A673 (cell line): ENCODE measurements around the gene CCDC126. TPM values are rescaled to one million over a fixed set of nuclear protein-coding genes. Genes with fewer than 3 reads are reported as not detected.

Experiments
- BruUV-seq: library from RNA; stranded (reverse); fragments of 400-500 nt; replicated peaks from 2 replicates; lab custom pipeline; 2021; lab: Mats Ljungman, UMichigan
- CTCF ChIA-PET: fragments of 300-600 bp; sonication (Branson Sonifier 250); formaldehyde crosslinking; loops from one replicate; lab custom pipeline; 2022; ENCODE audit warnings: antibody characterized with exemption; lab: Charles Lee
- POLR2A ChIA-PET: fragments of 300-600 bp; sonication (Branson Sonifier 250); formaldehyde crosslinking; loops from one replicate; lab custom pipeline; 2022; ENCODE audit warnings: antibody characterized with exemption; ENCODE audit not compliant: low non-redundant PET; lab: Charles Lee
- DNase-seq: peaks from one replicate; pipeline ENCODE4 v3.0.0-alpha.2; 2015; ENCODE audit warnings: low spot score
- H3K27ac ChIP-seq: fragments of 200-600 bp; sonication (generic); 2 replicates; pipeline ENCODE4 v1.5.1; 2016; ENCODE audit warnings: mixed run types, low read depth, mild to moderate bottlenecking, mixed read lengths, antibody characterized with exemption, low read length; ENCODE audit not compliant: poor library complexity, severe bottlenecking
- H3K27me3 ChIP-seq: fragments of 200-600 bp; sonication (generic); replicated peaks from 2 replicates; pipeline ENCODE4 v1.6.1; 2017; ENCODE audit warnings: mixed run types, low read depth, mild to moderate bottlenecking, mixed read lengths, antibody characterized with exemption, low read length; ENCODE audit not compliant: insufficient read depth, poor library complexity
- H3K36me3 ChIP-seq: fragments of 200-600 bp; sonication (generic); 2 replicates; pipeline ENCODE4 v1.6.1; 2016; ENCODE audit warnings: mixed run types, mild to moderate bottlenecking, mixed read lengths, antibody characterized with exemption, low read length; ENCODE audit not compliant: insufficient read depth, poor library complexity, severe bottlenecking
- H3K4me1 ChIP-seq: fragments of 200-600 bp; sonication (generic); 2 replicates; pipeline ENCODE4 v1.6.1; 2017; ENCODE audit warnings: mixed run types, mild to moderate bottlenecking, mixed read lengths, antibody characterized with exemption, low read length; ENCODE audit not compliant: insufficient read depth, poor library complexity, severe bottlenecking
- H3K4me3 ChIP-seq: fragments of 200-600 bp; sonication (generic); 2 replicates; pipeline ENCODE4 v1.5.1; 2016; ENCODE audit warnings: low read depth, mixed run types, mild to moderate bottlenecking, mixed read lengths, low read length; ENCODE audit not compliant: poor library complexity, severe bottlenecking
- H3K9me3 ChIP-seq: fragments of 200-600 bp; sonication (generic); 2 replicates; pipeline ENCODE4 v1.6.1; 2016; ENCODE audit warnings: mixed run types, low read depth, mild to moderate bottlenecking, mixed read lengths, antibody characterized with exemption, low read length; ENCODE audit not compliant: poor library complexity, severe bottlenecking
- EZH2 ChIP-seq: fragments of 200-600 bp; sonication (generic); IDR thresholded peaks from 2 replicates; pipeline ENCODE4 v1.6.1; 2017; ENCODE audit warnings: borderline replicate concordance, low read depth, mild to moderate bottlenecking, mixed read lengths, antibody characterized with exemption, low read length; ENCODE audit not compliant: poor library complexity, severe bottlenecking
- intact Hi-C: fragments of 100-400 bp; cut with micrococcal nuclease; formaldehyde crosslinking; loops from one replicate; pipeline ENCODE4 v1.10.0; 2022; ENCODE audit not compliant: unreplicated experiment
- total RNA-seq: library from RNA; stranded (reverse); gene quantifications from 2 replicates; pipeline ENCODE4 v1.2.3, GENCODE V29; 2021
- TF ChIP-seq, protein P1 (sequence below): fragments of 300-800, 200-600 bp; sonication (generic); conservative IDR thresholded peaks from 2 replicates; pipeline ENCODE4 v1.5.1; 2017; ENCODE audit warnings: low read depth, mild to moderate bottlenecking, antibody characterized with exemption, low read length, moderate library complexity, mixed read lengths

The CCDC126 gene
- total RNA-seq, 1 experiment from 2014 or later = 7.4 TPM

DNA sequence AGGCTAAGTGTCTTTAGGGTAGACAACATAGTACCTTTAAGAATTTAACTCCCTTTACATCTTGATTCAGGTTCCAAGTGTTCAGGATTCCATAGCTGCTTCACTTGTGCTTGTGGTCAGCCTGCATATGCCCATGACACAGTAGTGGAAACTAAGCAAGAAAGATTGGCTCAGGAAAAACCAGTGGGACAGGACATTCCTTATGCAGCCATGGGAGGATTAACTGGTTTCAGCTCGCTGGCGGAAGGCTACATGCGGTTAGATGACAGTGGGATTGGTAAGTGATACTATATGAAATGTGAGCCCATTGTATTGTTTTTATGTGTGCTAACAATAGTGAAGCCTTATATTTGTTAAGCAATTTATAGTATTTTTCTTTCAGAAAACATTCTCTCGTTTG is 94.1 kb downstream of the CCDC126 start:
- H3K4me3 ChIP-seq = no peak overlapping the region
- H3K27ac ChIP-seq = no peak overlapping the region
- POLR2A ChIA-PET = no interaction called here
- H3K36me3 ChIP-seq = no peaks in the 10 kb centered on the region
- TF ChIP-seq, protein P1, sequence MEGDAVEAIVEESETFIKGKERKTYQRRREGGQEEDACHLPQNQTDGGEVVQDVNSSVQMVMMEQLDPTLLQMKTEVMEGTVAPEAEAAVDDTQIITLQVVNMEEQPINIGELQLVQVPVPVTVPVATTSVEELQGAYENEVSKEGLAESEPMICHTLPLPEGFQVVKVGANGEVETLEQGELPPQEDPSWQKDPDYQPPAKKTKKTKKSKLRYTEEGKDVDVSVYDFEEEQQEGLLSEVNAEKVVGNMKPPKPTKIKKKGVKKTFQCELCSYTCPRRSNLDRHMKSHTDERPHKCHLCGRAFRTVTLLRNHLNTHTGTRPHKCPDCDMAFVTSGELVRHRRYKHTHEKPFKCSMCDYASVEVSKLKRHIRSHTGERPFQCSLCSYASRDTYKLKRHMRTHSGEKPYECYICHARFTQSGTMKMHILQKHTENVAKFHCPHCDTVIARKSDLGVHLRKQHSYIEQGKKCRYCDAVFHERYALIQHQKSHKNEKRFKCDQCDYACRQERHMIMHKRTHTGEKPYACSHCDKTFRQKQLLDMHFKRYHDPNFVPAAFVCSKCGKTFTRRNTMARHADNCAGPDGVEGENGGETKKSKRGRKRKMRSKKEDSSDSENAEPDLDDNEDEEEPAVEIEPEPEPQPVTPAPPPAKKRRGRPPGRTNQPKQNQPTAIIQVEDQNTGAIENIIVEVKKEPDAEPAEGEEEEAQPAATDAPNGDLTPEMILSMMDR = no peak
- no peak for TF ChIP-seq EZH2
- no peaks in the 10 kb centered on the region for H3K27me3 ChIP-seq
- BruUV-seq = no TSS peak
- H3K4me1 ChIP-seq = no peaks in the 10 kb centered on the region
- intact Hi-C loops = no loop called here
- CTCF ChIA-PET = no interaction called here
- H3K9me3 ChIP-seq = no peaks in the 10 kb centered on the region
- DNase-seq = no peak

DNA sequence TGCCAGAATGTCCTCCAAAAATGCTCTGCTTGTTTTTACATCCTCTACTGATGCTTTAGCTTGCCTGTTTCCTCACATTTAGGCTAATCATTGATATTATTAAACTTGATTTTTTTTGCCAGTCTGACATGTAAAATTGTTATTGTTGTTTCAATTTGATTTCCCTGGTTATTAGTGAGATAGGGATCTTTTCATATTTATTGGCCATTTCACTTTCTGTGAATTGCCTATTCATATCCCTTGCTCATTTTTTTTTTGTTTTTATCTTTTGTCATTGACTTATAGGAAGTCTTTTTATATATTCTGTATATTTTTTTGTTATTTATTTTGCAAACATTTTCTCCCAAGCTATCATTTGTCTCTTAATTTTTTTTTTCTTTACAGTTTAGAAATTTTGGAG is 96.0 kb downstream of the CCDC126 start:
- H3K27me3 ChIP-seq = no peaks in the 10 kb centered on the region
- H3K4me3 ChIP-seq = no peak overlapping the region
- POLR2A ChIA-PET = no interaction called here
- CTCF ChIA-PET = no interaction called here
- intact Hi-C loops = no loop called here
- H3K36me3 ChIP-seq = no peaks in the 10 kb centered on the region
- no peak overlapping the region for H3K27ac ChIP-seq
- no peak for TF ChIP-seq EZH2
- TF ChIP-seq, protein P1 = no peak
- no peak for DNase-seq
- no peaks in the 10 kb centered on the region for H3K9me3 ChIP-seq
- BruUV-seq = no TSS peak
- no peaks in the 10 kb centered on the region for H3K4me1 ChIP-seq

Other genes with a start within 250 kb of the CCDC126 start
- gene IGF2BP3, start 126.9 kb upstream of the CCDC126 start, total RNA-seq = 75.3 and 85.4 TPM in 2 replicates
- 114 and 116 TPM in 2 replicates for gene TRA2A, start 65.4 kb upstream of the CCDC126 start, total RNA-seq
- 8.2 and 12.0 TPM in 2 replicates for gene FAM221A, start 82.8 kb downstream of the CCDC126 start, total RNA-seq
- 0.34 and 0.39 TPM in 2 replicates for gene STK31, start 112.8 kb downstream of the CCDC126 start, total RNA-seq